ENCODE results near the gene TMEM255B. TPM values are rescaled to one million over a fixed set of nuclear protein-coding genes. Genes with fewer than 3 reads are reported as not detected.

Gene TMEM255B
- polyA plus RNA-seq, 3 donors, result 5.1 to 7.5 (median 5.9) TPM

DNA sequence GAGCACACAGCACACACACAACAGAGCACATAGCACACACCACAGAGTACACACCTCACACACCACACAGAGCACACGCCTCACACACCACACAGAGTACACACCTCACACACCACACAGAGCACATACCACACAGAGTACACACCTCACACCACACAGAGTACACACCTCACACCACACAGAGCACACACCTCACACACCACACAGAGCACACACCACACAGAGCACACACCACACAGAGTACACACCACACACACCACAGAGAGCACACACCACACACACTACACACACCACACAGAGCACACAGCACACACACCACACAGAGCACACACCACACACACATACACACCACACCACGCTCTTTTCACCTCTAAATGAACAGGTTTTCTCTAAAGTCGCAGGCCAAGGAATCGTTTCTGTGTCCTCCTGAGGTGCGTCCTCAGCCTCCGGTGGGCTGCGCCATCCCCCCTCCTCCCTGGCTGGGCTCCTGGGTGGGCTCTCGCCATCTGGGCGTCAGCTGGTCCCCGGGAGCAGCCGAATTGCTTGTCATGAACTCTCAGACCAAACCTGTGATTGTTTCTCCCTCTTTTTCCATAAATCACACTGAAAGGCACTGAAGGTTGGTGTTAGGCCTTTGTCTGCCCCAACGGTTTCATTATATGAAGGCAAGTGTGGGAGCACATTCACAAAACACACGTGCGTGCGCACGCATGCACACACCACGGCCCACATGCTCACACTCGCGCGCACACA lies 37.4 kb downstream of the TMEM255B start:
- Mint-ChIP-seq H3K27ac (no peak overlapping the region), H3K4me3 (no peak overlapping the region), H3K36me3 (no peaks in the 10 kb centered on the region), H3K4me1 (no peaks in the 10 kb centered on the region), H3K9me3 (peaks cover 0 to 2% (median 0%) of the 10 kb centered on the region in 7 donors), H3K27me3 (ENCODE audit: low read depth in 3 of 3) (peaks cover 0 to 5% (median 2%) of the 10 kb centered on the region in 3 donors)
- no peak overlapping the region for H3K4me3 ChIP-seq (replicated peaks in 1 of 3; ENCODE audit: low read depth in 2 of 3, low read length in 3 of 3)
- 88% methylated on average over 16 of the region's 20 CpGs for WGBS (ENCODE audit: insufficient coverage)
- no peaks in the 10 kb centered on the region for H3K36me3 ChIP-seq (replicated peaks in 1 of 2; ENCODE audit: control insufficient read depth in 1 of 2, insufficient read depth in 2 of 2, low read length in 2 of 2)
- DNase-seq, result no peak
- H2AFZ ChIP-seq (ENCODE audit: insufficient read depth, low read depth, low read length, poor library complexity, severe bottlenecking), result no peak overlapping the region
- H3K27ac ChIP-seq (ENCODE audit: low read depth in 1 of 2, low read length in 2 of 2), result no peak overlapping the region
- H3K4me1 ChIP-seq (ENCODE audit: control insufficient read depth in 1 of 2, insufficient read depth in 2 of 2, low read length in 2 of 2), result no peaks in the 10 kb centered on the region
- no peak overlapping the region for H3K4me2 ChIP-seq (replicated peaks; ENCODE audit: extremely low read depth, low read length, poor library complexity, severe bottlenecking)
- H3K27me3 ChIP-seq (ENCODE audit: control insufficient read depth in 2 of 2, insufficient read depth in 2 of 2, low read length in 2 of 2), result no peaks in the 10 kb centered on the region
- H4K20me1 ChIP-seq (ENCODE audit: insufficient read depth, low read length), result no peaks in the 10 kb centered on the region
- intact Hi-C loops (cut with micrococcal nuclease), result no loop called here
- TF ChIP-seq CTCF (IDR thresholded peaks at IDR 0.05), result no peak
- H3K79me2 ChIP-seq (ENCODE audit: insufficient read depth, low read length), result no peaks in the 10 kb centered on the region
- H3K9me3 ChIP-seq (replicated peaks in 1 of 2; ENCODE audit: control insufficient read depth in 1 of 2, insufficient read depth in 1 of 2, low read length in 2 of 2), result no peaks in the 10 kb centered on the region
- no peak overlapping the region for H3K9ac ChIP-seq (ENCODE audit: insufficient read depth, low read length, poor library complexity, severe bottlenecking)

DNA sequence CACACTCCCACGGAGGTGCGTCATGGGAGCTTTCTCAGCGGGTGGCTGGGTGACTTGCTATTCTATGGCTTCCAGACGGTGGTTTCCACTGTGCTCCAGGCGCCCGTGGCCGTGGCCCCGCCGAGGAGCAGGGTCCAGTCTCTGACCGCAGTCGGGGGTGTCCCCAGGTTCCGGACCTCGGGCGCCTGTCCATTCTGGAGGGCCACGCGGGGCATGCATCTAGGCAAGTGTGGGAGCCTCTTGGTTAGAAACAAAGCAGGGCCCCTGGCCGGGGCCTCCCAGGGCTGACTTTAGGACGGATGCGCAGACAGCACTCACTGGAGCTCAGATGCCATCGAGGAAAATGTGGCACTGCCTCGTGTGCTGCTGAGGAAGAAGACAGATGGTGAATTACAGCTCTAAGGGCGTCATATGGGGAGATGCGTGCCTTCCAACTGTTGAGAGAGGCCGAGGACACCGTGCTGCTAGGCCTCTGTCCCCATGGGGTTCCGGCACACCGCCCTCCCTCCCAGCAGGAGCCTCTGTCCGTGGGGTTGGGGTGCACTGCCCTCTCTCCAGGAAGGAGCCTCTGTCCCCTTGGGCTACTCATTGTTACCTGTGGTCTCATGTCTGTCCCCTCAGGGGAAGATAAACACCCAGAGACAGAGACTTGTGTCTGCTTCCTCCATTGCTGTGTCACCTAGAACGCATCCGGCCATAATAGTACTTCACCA lies 38.1 kb downstream of the TMEM255B start:
- no peaks in the 10 kb centered on the region for H3K4me1 Mint-ChIP-seq
- H3K4me3 Mint-ChIP-seq, result no peak overlapping the region
- H3K9me3 ChIP-seq (replicated peaks in 1 of 2; ENCODE audit: control insufficient read depth in 1 of 2, insufficient read depth in 1 of 2, low read length in 2 of 2), result no peaks in the 10 kb centered on the region
- H3K27ac ChIP-seq (ENCODE audit: low read depth in 1 of 2, low read length in 2 of 2), result no peak overlapping the region
- intact Hi-C loops (cut with micrococcal nuclease), result no loop called here
- H3K4me1 ChIP-seq (ENCODE audit: control insufficient read depth in 1 of 2, insufficient read depth in 2 of 2, low read length in 2 of 2), result no peaks in the 10 kb centered on the region
- H3K9me3 Mint-ChIP-seq, result peaks cover 0 to 2% (median 0%) of the 10 kb centered on the region in 7 donors
- H3K27me3 ChIP-seq (ENCODE audit: control insufficient read depth in 2 of 2, insufficient read depth in 2 of 2, low read length in 2 of 2), result no peaks in the 10 kb centered on the region
- no peak for DNase-seq
- H4K20me1 ChIP-seq (ENCODE audit: insufficient read depth, low read length), result no peaks in the 10 kb centered on the region
- no peak overlapping the region for H3K4me2 ChIP-seq (replicated peaks; ENCODE audit: extremely low read depth, low read length, poor library complexity, severe bottlenecking)
- H3K36me3 Mint-ChIP-seq, result no peaks in the 10 kb centered on the region
- no peaks in the 10 kb centered on the region for H3K79me2 ChIP-seq (ENCODE audit: insufficient read depth, low read length)
- H3K9ac ChIP-seq (ENCODE audit: insufficient read depth, low read length, poor library complexity, severe bottlenecking), result no peak overlapping the region
- no peak overlapping the region for H3K4me3 ChIP-seq (replicated peaks in 1 of 3; ENCODE audit: low read depth in 2 of 3, low read length in 3 of 3)
- 96% methylated on average over 27 of the region's 30 CpGs for WGBS (ENCODE audit: insufficient coverage)
- TF ChIP-seq CTCF (IDR thresholded peaks at IDR 0.05), result no peak
- H3K27ac Mint-ChIP-seq, result no peak overlapping the region
- peaks cover 0 to 5% (median 2%) of the 10 kb centered on the region in 3 donors for H3K27me3 Mint-ChIP-seq (ENCODE audit: low read depth in 3 of 3)
- no peaks in the 10 kb centered on the region for H3K36me3 ChIP-seq (replicated peaks in 1 of 2; ENCODE audit: control insufficient read depth in 1 of 2, insufficient read depth in 2 of 2, low read length in 2 of 2)
- no peak overlapping the region for H2AFZ ChIP-seq (ENCODE audit: insufficient read depth, low read depth, low read length, poor library complexity, severe bottlenecking)

All from CD14-positive monocyte (primary cell).